Activated CD8-positive, alpha-beta memory T cell treated with anti-CD3 and anti-CD28 coated beads for 4 hours (primary cell): ENCODE data around the gene CXCR5.

Source experiments
- DNase-seq, 2 donors: peaks; one replicate each; pipeline ENCODE4 v3.0.0-alpha.2; 2020; ENCODE audit warnings: low read depth in 2 of 2

Gene CXCR5

DNA sequence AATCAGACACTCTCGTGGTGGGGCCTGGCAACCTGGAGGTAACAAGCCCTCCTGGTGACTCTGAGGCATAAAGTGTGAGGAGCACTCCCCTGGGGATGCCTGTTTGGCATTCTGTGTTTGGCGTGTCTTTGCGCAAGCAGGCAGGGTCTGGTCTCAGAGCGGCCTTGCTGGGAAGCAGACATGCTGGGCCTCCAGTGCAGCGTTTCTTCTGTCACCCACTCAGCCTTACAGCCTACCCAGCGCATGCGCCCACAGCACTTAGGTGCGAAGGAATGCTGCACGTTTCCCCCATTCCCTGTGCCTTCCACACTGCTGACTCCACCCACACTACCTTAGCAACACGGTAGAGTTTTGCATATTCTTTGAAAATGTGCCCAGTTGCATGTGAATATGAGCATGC, 7.4 kb upstream of the CXCR5 start:
- no peak for DNase-seq

DNA sequence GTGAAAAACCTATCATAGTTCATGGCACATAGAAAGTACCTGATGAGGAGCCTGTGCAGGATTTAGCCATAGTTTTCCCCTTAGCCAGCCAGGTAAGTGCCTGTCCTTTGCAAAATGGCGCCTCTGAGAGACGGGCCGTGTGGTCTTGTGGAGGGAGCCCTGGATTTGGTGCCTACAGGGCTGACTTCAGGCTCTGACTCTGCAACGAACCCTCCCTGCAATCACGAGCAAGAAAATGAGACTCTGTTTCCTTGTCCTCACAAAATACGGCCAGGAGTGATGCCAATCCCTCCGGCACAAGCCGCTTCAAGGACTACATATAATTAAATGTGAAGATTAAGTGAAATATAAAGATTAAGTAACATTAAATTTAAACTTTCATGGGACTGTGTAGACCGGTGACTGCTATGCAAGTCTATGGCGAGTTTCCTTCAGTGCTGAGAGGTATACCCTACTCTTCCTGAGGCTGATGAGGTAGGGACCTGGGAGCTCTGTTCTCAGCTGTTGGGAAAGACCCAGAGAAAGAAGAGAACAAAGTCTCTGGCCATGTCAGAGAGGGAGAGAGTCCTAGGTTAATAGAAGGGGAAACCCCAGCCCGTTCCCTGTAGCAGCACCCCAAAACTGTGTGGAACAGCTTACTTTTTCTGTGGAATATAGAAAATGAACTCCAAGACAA, 6.1 kb upstream of the CXCR5 start:
- no peak for DNase-seq

DNA sequence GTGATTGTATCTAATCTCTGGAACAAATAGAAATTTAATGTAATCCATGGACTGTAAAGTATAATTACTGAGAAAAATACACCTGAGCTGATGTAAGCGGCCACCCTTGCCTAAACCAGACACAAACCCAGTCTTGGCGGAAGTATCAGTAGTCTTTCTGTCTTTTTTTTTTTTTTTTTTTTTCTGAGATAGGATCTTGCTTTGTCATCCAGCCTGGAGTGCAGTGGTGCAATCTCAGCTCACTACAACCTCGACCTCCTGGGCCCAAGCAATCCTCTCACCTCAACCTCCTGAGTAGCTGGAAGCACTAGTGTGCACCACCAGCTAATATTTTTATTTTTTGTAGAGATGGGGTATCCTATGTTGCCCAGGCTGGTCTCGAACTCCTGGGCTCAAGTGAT, 5.5 kb upstream of the CXCR5 start:
- no peak for DNase-seq

DNA sequence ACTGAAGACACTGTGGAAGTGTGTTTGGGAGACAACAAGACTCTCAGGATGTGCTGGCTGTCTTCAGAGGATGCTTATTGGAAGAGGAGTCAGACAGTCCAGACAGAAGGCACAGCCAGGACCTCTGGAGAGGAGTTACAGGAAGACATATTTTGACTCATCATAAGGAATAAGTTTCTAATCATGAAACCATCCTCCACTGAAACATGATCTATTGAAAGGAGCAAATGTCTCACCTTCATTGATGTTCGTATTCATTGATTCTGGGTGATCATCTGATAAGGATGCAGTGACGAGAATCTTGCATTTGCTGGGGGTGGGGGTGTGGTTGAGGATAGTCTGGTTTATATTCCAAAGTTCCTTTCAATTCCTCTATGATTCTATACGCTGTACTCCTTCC, 2.5 kb upstream of the CXCR5 start:
- DNase-seq, result no peak

DNA sequence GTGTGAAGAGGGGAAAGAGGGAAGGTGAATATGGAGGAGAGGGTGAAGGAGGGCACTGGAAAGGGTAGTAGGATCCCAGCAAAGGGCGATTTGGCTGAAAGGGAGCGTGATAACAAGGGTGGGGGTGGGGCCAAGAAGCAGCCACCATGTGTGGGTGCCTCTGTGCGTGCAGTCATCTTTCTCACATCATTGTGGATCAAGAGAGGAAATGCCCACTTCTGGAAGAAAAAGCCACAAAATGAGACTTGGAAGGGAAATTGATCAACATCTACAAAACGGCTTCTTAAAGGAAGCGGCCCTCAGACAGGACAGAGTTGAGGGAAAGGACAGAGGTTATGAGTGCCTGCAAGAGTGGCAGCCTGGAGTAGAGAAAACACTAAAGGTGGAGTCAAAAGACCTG, 1.2 kb upstream of the CXCR5 start:
- DNase-seq, result no peak

DNA sequence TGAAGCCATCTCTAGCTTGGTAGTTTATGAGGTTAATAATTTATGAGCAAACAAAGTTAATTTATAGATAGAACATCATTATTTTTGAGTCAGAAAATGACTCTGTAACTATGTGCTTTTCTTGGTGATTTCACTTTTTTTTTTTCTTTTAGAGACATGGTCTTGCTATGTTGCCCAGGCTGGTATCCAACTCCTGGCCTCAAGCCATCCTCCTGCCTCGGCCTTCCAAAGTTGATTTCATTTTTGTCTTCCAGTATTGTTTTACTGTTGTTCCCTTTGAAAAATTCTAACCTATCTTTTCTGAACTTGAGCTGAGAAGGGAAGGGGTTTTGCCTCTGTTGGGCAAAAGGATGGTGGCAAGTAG, 706 bp upstream of the CXCR5 start:
- no peak for DNase-seq

DNA sequence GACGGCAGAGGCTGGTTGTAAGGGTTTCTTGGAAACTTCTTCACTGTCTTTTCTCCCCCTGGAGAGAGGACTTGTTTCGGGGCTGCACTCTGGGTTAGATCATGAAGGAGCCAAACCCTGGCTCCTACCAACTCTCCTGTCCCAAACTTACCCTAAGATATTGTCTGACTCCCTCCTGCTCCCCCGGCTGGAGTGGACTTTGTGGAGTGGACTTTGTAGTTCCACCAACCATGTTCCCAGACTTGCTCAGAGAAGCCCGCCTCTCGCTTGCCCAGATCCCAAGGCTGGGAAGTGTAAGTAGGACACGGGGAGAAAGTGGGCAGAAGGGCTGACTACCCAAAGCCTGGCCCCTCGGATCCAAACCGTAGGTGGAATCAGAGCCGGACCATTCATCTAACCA, 1.2 kb downstream of the CXCR5 start:
- no peak for DNase-seq

DNA sequence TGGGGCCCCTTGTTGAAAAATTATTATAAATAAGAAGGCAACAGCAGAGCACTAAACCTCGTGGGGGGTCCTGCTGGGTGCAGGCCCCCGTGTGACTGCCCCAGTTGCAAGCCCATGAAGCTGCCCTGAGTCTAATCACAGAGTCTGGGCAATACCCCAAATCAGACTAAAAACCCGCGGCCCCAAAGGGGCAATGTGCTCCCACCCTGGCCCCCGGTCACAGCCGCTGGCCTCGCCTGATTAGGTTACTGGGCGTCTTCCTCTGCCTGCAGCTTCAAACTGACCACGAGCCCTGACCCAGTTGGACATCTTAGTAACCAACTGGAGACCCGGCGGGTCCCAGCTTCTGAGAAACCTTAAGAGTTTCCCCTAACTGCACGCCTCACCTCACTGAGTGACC, 1.6 kb downstream of the CXCR5 start:
- DNase-seq, result no peak

DNA sequence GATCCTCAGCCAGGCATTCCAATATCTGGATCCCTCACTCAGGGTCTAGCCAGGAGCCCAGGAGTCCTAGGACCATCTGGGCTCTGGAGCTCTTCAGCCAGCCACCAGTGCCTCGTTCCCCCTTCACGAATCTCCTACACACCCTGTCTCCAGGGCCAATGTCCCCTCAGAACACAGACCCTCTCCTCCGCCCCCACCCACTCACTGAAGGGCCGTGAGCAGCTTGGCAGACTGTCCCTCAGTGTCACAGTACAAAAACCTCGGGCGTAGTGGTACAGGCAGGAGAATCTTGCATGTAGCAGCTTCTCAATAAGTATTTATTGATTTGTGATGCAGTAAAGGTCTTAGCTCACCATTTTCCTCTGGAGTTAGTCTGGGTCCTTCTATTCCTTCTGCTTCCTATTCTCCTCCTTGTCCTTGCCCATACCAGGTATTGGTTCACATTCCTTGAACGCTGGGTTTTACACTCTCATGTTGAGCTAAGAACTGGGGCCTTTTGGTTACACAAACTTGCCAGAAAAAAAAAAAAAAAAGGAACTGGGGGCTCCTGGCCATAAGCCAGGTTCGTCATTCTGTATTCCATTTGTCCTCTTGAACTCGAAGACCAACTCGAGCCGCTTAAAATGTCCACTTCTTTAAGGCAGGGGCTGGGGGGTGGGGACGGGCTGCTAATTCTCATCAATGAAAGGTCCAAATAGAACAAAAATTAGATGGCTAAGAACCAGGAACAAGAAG, 2.3 kb downstream of the CXCR5 start:
- DNase-seq, result no peak

DNA sequence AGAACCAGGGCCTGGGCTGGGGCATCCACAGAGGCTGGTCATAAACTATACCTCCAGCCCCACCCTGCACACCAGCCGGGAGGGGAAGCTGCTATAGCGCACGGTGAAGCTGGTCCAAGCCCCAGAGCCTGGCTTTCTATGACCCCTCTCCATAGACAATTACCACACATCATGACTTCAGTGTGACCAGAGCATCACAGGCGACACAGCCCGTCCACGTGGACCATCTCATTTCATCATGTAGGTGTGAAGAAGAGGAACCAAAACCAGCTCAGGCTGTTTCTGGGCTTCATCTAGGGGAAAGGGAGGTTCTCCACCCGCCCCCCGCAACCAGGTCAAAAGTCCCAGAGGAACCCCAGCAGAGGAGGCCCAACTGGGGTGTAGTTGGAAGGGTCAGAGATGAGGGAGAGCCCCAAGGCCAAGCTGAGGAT, 3.0 kb downstream of the CXCR5 start:
- DNase-seq, result no peak

DNA sequence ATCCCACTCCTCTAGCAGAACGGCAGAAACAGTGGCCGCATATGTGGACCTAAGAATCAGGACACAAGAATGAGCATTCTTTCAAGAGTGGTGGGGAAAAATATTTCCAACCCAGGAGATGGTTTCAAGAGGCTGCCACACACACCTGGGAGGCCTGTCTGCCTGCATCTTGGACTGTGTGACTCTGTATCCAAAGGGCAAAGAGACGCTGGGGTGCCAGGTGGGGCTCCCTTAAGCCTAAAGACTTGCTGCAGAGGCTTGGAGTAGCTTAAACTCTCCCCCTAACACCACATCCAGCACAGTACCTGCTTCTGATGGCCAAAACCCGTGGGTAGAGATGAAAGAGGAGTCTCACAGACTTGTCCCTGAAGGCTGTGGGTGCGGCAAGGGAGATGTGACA, 3.5 kb downstream of the CXCR5 start:
- DNase-seq, result no peak

DNA sequence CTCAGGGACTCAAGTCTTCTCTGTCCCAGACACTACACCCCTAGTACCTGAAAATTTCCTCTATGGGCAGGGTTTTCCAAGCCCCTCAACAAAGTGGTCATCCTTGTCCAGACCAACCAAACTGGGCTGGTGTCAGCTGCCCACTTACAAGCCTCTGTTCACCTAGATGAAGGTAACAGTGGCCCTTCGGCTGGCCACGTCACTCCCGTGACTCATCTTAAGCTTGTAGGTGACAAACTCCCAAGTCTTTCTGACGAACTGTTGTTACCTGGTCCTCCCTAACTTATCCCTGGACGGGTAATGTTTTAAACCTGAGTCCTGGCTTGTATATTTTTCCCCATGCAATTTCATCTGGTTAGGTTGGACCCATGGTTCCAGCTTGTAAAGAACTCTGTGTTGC, 4.7 kb downstream of the CXCR5 start:
- no peak for DNase-seq

DNA sequence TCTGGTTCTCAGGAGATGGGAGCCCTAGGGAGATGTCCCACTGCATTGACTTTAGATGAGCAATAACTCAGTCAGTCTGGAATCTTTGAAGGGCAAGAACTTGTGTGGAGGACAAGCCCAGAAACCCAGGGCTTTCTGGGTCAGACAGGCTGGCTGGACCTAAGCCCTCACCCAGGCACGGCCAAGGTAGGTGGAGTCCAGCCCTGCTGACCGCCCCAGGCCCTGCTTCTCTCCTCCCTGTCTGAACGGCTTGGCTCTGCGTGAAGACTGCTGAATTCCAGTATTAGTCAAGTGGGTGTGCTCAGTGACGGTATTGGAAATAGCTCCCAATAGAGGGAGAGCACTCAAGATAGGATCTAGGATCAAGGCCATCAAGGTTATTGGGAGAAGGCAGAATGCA, 6.1 kb downstream of the CXCR5 start:
- DNase-seq, result no peak

DNA sequence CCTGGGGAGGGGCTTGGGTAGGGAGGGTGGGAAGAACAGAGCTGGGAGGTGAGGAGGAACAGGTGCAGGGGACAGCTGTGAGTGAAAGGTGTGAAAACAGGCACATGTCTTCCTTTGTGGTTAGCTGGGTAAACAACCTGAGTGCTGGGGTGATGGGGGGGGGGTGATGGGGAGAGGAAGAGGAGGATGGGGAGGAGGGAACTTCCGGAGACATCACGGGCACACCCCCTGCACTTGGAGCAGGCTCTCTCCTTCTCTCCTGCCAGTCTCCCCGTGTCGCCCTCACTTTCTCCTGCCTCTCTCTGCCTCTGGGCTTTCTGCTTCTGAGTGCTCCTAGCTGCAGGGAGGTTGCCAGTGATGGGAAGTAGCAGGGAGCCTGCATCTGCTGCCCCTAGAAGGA, 8.8 kb downstream of the CXCR5 start:
- no peak for DNase-seq

DNA sequence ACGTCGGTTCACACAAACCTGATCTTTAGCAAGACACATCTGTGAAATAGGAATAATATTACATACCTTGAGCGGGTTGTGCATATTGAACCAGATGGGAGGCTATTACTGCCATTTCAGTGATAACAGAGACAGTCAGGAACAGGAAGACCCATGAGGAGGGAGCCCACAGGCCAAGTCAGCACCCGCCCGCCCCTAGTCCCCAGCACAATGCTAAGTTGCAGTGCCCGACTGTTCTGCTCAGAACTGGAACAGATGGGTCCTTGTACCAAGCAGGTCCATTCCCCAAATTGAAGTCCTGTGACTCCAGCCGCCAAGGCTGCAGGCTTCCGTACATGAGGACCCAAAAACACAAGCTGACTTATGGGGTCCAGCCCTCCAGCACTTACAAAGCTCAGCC, 9.3 kb downstream of the CXCR5 start:
- no peak for DNase-seq

DNA sequence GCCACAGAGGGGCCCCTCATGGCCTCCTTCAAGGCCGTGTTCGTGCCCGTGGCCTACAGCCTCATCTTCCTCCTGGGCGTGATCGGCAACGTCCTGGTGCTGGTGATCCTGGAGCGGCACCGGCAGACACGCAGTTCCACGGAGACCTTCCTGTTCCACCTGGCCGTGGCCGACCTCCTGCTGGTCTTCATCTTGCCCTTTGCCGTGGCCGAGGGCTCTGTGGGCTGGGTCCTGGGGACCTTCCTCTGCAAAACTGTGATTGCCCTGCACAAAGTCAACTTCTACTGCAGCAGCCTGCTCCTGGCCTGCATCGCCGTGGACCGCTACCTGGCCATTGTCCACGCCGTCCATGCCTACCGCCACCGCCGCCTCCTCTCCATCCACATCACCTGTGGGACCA, 10.0 kb downstream of the CXCR5 start:
- no peak for DNase-seq

DNA sequence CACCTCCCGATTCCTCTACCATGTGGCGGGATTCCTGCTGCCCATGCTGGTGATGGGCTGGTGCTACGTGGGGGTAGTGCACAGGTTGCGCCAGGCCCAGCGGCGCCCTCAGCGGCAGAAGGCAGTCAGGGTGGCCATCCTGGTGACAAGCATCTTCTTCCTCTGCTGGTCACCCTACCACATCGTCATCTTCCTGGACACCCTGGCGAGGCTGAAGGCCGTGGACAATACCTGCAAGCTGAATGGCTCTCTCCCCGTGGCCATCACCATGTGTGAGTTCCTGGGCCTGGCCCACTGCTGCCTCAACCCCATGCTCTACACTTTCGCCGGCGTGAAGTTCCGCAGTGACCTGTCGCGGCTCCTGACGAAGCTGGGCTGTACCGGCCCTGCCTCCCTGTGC, 10.5 kb downstream of the CXCR5 start:
- DNase-seq, result no peak

DNA sequence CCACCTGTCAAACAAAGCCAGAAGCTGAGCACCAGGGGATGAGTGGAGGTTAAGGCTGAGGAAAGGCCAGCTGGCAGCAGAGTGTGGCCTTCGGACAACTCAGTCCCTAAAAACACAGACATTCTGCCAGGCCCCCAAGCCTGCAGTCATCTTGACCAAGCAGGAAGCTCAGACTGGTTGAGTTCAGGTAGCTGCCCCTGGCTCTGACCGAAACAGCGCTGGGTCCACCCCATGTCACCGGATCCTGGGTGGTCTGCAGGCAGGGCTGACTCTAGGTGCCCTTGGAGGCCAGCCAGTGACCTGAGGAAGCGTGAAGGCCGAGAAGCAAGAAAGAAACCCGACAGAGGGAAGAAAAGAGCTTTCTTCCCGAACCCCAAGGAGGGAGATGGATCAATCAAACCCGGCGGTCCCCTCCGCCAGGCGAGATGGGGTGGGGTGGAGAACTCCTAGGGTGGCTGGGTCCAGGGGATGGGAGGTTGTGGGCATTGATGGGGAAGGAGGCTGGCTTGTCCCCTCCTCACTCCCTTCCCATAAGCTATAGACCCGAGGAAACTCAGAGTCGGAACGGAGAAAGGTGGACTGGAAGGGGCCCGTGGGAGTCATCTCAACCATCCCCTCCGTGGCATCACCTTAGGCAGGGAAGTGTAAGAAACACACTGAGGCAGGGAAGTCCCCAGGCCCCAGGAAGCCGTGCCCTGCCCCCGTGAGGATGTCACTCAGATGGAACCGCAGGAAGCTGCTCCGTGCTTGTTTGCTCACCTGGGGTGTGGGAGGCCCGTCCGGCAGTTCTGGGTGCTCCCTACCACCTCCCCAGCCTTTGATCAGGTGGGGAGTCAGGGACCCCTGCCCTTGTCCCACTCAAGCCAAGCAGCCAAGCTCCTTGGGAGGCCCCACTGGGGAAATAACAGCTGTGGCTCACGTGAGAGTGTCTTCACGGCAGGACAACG, 11.7 kb downstream of the CXCR5 start:
- DNase-seq, result no peak

DNA sequence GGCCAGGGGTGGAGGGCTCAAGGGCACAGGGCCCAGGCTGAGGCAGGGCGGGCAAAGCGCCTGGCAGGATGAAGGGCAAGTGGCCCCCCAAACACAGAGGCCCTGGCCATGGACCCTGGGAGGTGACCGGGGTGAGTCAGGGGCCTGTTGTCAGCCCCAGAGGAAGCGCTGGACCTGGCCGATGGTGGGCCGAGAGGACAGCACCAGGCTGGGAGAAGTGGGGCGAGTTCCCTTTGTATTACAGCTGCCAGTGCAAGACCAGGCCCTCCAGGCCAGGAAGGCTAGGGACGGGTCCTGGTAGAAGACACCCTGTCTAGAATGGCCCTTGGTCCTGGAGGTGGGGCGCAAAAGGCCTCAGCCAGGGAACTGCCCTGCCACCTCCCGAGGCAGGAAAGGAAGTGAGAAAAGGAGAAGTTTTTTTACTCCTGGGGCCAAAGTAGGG, 12.8 kb downstream of the CXCR5 start:
- no peak for DNase-seq

DNA sequence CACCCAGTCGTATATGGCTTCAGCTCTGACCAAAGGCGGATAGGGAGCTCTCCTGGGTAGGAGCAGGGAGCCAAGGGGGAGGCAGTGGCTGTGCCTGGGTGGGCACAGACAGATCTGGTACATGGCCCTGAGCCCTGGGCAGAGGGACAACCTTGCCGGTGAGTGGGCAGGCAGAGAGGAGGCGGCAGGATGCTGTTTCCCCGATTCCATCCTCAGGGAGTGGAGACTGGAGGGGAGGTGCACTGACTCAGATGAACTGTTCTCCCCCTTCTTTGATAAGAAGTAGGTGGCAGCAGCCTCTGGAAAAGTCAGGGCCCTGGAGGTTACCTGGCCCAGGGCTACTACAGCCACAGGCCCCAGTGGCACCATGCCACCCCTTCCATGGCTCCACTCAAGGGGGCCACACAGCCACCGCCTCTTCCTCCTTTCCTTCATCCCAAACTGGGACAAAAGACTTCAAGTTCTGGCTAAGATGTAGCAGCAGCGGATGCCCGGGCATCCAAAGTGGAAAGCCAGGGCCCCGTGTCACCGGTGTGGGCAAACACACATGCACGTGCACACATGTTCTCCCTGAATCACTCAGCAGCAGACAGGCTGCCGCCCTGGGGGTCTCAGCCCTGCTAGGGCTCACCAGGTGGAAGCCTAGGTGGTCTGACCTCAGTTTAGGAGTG, 13.4 kb downstream of the CXCR5 start:
- DNase-seq, result no peak

DNA sequence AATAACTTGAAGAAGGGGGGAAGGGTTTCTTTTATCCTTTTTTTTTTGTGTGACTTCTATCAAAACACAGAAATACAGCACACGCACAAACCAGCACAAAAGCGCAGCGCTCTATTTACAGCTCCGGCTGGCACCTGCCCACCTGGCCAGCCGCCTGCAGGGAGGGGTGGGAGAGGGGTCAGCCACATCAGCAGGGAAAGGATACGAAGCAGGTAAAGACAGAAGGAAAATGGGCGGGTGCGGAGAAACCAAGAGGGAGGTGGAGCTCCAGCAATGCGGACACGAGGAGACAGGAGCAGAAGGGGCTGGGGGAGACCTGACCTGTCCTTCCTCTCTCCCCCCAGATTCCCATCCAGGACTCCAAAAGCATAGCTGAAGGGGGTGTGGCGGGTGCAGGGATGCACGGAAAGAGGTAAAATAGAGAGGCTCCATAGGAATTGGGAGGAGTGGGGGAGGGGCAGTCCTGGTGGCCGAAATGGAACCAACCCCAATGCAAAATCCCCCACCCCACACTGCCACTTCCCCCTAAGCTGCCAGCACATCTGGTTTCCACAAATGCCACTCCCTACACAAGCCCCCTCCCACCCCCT, 14.1 kb downstream of the CXCR5 start:
- DNase-seq, result no peak
